AG09309 (cell line): ENCODE measurements around the gene OR2B2.
"Not testable (repeated sequence)": the region's sequence is repeated elsewhere in the genome, so short reads cannot be mapped to it uniquely, and the experiment has no call there.

ENCODE experiments used
- DNase-seq: peaks from one replicate; pipeline ENCODE4 v3.0.0-alpha.2; 2010; ENCODE audit warnings: low read depth
- H3K4me3 ChIP-seq: 2 replicates; pipeline ENCODE4 v1.5.1; 2011; ENCODE audit warnings: mild to moderate bottlenecking, low read depth, low read length, moderate library complexity; ENCODE audit not compliant: control insufficient read depth
- TF ChIP-seq, protein P1 (sequence below): IDR thresholded peaks from 2 replicates; pipeline ENCODE4 v1.5.1; 2011; ENCODE audit warnings: mild to moderate bottlenecking, low read depth, low read length, inconsistent platforms; ENCODE audit not compliant: insufficient read depth, control insufficient read depth; ENCODE audit errors: missing control alignments

OR2B2 gene

GRCh38 chr6:27911956-27912446 is at the start of gene OR2B2:
Gene OR2B2, minus strand, starts transcription at chr6:27912396. Its CDS starts 77 bp downstream, at chr6:27912319.
- TF ChIP-seq, protein P1, sequence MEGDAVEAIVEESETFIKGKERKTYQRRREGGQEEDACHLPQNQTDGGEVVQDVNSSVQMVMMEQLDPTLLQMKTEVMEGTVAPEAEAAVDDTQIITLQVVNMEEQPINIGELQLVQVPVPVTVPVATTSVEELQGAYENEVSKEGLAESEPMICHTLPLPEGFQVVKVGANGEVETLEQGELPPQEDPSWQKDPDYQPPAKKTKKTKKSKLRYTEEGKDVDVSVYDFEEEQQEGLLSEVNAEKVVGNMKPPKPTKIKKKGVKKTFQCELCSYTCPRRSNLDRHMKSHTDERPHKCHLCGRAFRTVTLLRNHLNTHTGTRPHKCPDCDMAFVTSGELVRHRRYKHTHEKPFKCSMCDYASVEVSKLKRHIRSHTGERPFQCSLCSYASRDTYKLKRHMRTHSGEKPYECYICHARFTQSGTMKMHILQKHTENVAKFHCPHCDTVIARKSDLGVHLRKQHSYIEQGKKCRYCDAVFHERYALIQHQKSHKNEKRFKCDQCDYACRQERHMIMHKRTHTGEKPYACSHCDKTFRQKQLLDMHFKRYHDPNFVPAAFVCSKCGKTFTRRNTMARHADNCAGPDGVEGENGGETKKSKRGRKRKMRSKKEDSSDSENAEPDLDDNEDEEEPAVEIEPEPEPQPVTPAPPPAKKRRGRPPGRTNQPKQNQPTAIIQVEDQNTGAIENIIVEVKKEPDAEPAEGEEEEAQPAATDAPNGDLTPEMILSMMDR: no peak
- DNase-seq: no peak
- H3K4me3 ChIP-seq: no peak within 1 kb of the TSS

DNA sequence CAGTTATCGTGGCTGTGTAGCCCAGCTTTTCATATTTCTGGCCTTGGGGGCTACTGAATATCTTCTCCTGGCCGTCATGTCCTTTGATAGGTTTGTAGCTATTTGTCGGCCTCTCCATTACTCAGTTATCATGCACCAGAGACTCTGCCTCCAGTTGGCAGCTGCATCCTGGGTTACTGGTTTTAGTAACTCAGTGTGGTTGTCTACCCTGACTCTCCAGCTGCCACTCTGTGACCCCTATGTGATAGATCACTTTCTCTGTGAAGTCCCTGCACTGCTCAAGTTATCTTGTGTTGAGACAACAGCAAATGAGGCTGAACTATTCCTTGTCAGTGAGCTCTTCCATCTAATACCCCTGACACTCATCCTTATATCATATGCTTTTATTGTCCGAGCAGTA is 45.3 kb upstream of the OR2B2 start:
- TF ChIP-seq, protein P1: no peak
- H3K4me3 ChIP-seq: no peak overlapping the region
- DNase-seq: no peak

DNA sequence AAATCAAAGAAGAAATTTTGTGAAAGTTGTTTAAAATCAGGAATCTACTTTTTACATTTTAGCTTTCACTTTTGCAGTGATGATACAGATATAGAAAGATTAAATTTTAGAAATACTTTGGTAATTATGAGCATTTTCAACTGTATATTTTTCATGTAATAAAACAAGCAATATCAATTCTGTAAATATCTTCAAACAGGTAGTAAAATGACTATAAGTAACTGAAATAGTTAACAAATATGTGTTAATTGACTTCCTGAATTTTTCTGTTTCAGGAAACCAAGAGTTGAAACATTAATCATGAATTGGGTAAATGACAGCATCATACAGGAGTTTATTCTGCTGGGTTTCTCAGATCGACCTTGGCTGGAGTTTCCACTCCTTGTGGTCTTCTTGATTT is 44.7 kb upstream of the OR2B2 start, which contains the start of gene OR2B6:
OR2B6 (plus strand) TSS at position 301 of the 400 bp plus-strand sequence; CDS start at position 301, 0 bp downstream.
- DNase-seq: no peak
- TF ChIP-seq, protein P1: no peak
- H3K4me3 ChIP-seq: no peak within 1 kb of the TSS

GRCh38 chr6:27951040-27951439 is 38.8 kb upstream of the OR2B2 start:
- TF ChIP-seq, protein P1: no peak
- DNase-seq: no peak
- H3K4me3 ChIP-seq: no peak overlapping the region

DNA sequence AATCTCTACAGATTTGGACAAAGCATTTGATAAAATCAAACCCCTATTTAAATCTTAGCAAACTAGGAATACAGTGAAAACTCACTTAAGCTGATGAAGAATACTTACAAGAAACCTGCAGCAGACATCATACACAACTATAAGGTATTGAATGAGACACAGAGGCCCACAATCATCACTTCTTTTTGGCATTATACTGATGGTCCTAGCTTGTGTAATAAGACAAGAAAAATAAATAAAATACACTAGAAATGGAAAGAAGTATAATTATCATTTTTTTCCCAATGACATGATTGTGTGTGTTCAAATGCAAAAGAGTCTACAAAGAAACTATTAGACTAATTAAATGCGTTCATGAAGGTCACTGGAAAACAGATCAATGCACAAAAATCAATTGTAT is 36.0 kb upstream of the OR2B2 start:
- no peak overlapping the region for H3K4me3 ChIP-seq
- no peak for DNase-seq
- TF ChIP-seq, protein P1: no peak

GRCh38 chr6:27943072-27943471 is 30.9 kb upstream of the OR2B2 start:
- H3K4me3 ChIP-seq, DNase-seq: not testable (repeated sequence)

DNA sequence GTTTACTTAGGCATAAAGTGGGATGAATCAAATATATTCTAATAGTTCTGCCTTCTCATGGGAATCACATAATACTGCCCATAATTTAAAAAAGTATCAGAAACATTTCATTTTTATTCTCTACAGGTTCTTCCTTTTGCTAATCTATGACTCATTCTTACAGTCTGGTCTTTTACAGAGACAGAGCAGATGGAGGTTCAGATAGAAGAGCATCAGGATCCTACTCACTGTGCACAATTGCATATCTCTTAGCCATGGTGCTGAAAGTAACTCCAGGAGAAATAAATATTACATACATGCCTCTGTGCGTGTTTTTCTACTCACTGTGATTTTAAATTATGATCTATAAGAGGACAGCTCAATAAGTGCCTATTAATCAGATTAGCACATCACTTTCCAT is 28.6 kb upstream of the OR2B2 start:
- H3K4me3 ChIP-seq: no peak overlapping the region
- no peak for DNase-seq
- TF ChIP-seq, protein P1: no peak
